SKM-1 (cell line): ENCODE data around the gene DOCK3.
"Not testable (repeated sequence)": the region's sequence is repeated elsewhere in the genome, so short reads cannot be mapped to it uniquely, and the experiment has no call there.

Experiments
- DNase-seq: peaks from one replicate; lab custom pipeline; 2025; ENCODE audit not compliant: unreplicated experiment; lab: John Stamatoyannopoulos, UW

Gene DOCK3

GRCh38 chr3:50873376-50874157, 198.8 kb downstream of the DOCK3 start:
- DNase-seq, result no peak

GRCh38 chr3:50874876-50875275, 200.1 kb downstream of the DOCK3 start:
- not testable (repeated sequence) for DNase-seq

GRCh38 chr3:50876947-50877346, 202.2 kb downstream of the DOCK3 start:
- no peak for DNase-seq

- DNase-seq, result not testable (repeated sequence)
These were observed 208.0 kb downstream of the DOCK3 start for GRCh38 chr3:50882733-50883132.

- DNase-seq, result no peak
These were observed 209.0 kb downstream of the DOCK3 start for GRCh38 chr3:50883755-50884154.

GRCh38 chr3:50885070-50885850, 210.5 kb downstream of the DOCK3 start:
- no peak for DNase-seq

- no peak for DNase-seq
These were observed 216.1 kb downstream of the DOCK3 start for GRCh38 chr3:50890688-50891344.

GRCh38 chr3:50901097-50901496, 226.4 kb downstream of the DOCK3 start:
- DNase-seq, result not testable (repeated sequence)

GRCh38 chr3:50912746-50913145, 238.0 kb downstream of the DOCK3 start:
- DNase-seq, result no peak

- no peak for DNase-seq
These were observed 238.5 kb downstream of the DOCK3 start for GRCh38 chr3:50913260-50913659.

- DNase-seq, result not testable (repeated sequence)
These were observed 247.3 kb downstream of the DOCK3 start for GRCh38 chr3:50922071-50922470.

- DNase-seq, result no peak
These were observed 249.2 kb downstream of the DOCK3 start for GRCh38 chr3:50923955-50924354.

- no peak for DNase-seq
These were observed 249.9 kb downstream of the DOCK3 start for GRCh38 chr3:50924638-50925037.

- no peak for DNase-seq
These were observed 252.1 kb downstream of the DOCK3 start for GRCh38 chr3:50926868-50927267.

- no peak for DNase-seq
These were observed 255.9 kb downstream of the DOCK3 start for GRCh38 chr3:50930371-50931208.

- DNase-seq, result not testable (repeated sequence)
These were observed 258.2 kb downstream of the DOCK3 start for GRCh38 chr3:50932918-50933317.

GRCh38 chr3:50936389-50936788, 261.7 kb downstream of the DOCK3 start:
- no peak for DNase-seq

GRCh38 chr3:50947419-50947818, 272.7 kb downstream of the DOCK3 start:
- DNase-seq, result no peak

- DNase-seq, result no peak
These were observed 275.9 kb downstream of the DOCK3 start for GRCh38 chr3:50950591-50950990.

GRCh38 chr3:50953825-50954414, 279.2 kb downstream of the DOCK3 start:
- no peak for DNase-seq
